Rectal smooth muscle tissue (tissue), 1 donor: ENCODE data around the gene SMOC2.

Experiments
- H3K27ac ChIP-seq: one replicate; pipeline ENCODE4 v1.7.0; 2013; ENCODE audit warnings: low read depth, low read length, inconsistent platforms
- H3K27me3 ChIP-seq: one replicate; pipeline ENCODE4 v1.7.0; 2013; ENCODE audit warnings: low read length; ENCODE audit not compliant: control insufficient read depth, insufficient read depth
- H3K36me3 ChIP-seq: one replicate; pipeline ENCODE4 v1.7.0; 2013; ENCODE audit warnings: low read length; ENCODE audit not compliant: control insufficient read depth, insufficient read depth
- H3K4me1 ChIP-seq: one replicate; pipeline ENCODE4 v1.7.0; 2013; ENCODE audit warnings: low read length; ENCODE audit not compliant: control insufficient read depth, insufficient read depth
- H3K4me3 ChIP-seq: one replicate; pipeline ENCODE4 v1.7.0; 2013; ENCODE audit warnings: low read length
- H3K9ac ChIP-seq: one replicate; pipeline ENCODE4 v1.7.0; 2013; ENCODE audit warnings: low read length

Gene SMOC2

GRCh38 chr6:168627506-168628175 is 186.7 kb downstream of the SMOC2 start:
- Histone ChIP-seq H3K4me3 (no peak overlapping the region), H3K9ac (no peak overlapping the region), H3K27ac (no peak overlapping the region), H3K36me3 (no peaks in the 10 kb centered on the region), H3K4me1 (peaks cover 13% of the 10 kb centered on the region), H3K27me3 (no peaks in the 10 kb centered on the region)

- H3K4me1 ChIP-seq = peaks cover 13% of the 10 kb centered on the region
- no peak overlapping the region for H3K9ac ChIP-seq
- H3K36me3 ChIP-seq = no peaks in the 10 kb centered on the region
- H3K27me3 ChIP-seq = no peaks in the 10 kb centered on the region
- no peak overlapping the region for H3K4me3 ChIP-seq
- H3K27ac ChIP-seq = no peak overlapping the region
Observed at GRCh38 chr6:168628176-168628553, 187.2 kb downstream of the SMOC2 start.

GRCh38 chr6:168628732-168629245 is 187.8 kb downstream of the SMOC2 start:
- Histone ChIP-seq H3K27ac (no peak overlapping the region), H3K36me3 (no peaks in the 10 kb centered on the region), H3K9ac (no peak overlapping the region), H3K4me1 (peaks cover 13% of the 10 kb centered on the region), H3K4me3 (no peak overlapping the region), H3K27me3 (no peaks in the 10 kb centered on the region)

GRCh38 chr6:168631564-168631963 is 190.6 kb downstream of the SMOC2 start:
- no peaks in the 10 kb centered on the region for H3K36me3 ChIP-seq
- H3K9ac ChIP-seq = no peak overlapping the region
- no peak overlapping the region for H3K27ac ChIP-seq
- H3K27me3 ChIP-seq = no peaks in the 10 kb centered on the region
- peaks cover 28% of the 10 kb centered on the region for H3K4me1 ChIP-seq
- H3K4me3 ChIP-seq = no peak overlapping the region

- peaks cover 27% of the 10 kb centered on the region for H3K4me1 ChIP-seq
- H3K9ac ChIP-seq = no peak overlapping the region
- H3K4me3 ChIP-seq = no peak overlapping the region
- H3K27ac ChIP-seq = no peak overlapping the region
- no peaks in the 10 kb centered on the region for H3K27me3 ChIP-seq
- no peaks in the 10 kb centered on the region for H3K36me3 ChIP-seq
Observed at GRCh38 chr6:168632694-168633093, 191.7 kb downstream of the SMOC2 start.

GRCh38 chr6:168634541-168635328 is 193.8 kb downstream of the SMOC2 start:
- Histone ChIP-seq H3K36me3 (no peaks in the 10 kb centered on the region), H3K4me3 (no peak overlapping the region), H3K4me1 (peaks cover 22% of the 10 kb centered on the region), H3K27ac (no peak overlapping the region), H3K9ac (no peak overlapping the region), H3K27me3 (no peaks in the 10 kb centered on the region)

GRCh38 chr6:168636147-168637004 is 195.4 kb downstream of the SMOC2 start:
- no peak overlapping the region for H3K4me3 ChIP-seq
- H3K36me3 ChIP-seq = no peaks in the 10 kb centered on the region
- no peaks in the 10 kb centered on the region for H3K27me3 ChIP-seq
- H3K27ac ChIP-seq = no peak overlapping the region
- peaks cover 25% of the 10 kb centered on the region for H3K4me1 ChIP-seq
- H3K9ac ChIP-seq = no peak overlapping the region

GRCh38 chr6:168637834-168638233 is 196.8 kb downstream of the SMOC2 start:
- Histone ChIP-seq H3K27me3 (no peaks in the 10 kb centered on the region), H3K27ac (no peak overlapping the region), H3K4me1 (peaks cover 25% of the 10 kb centered on the region), H3K9ac (no peak overlapping the region), H3K4me3 (no peak overlapping the region), H3K36me3 (no peaks in the 10 kb centered on the region)

GRCh38 chr6:168638468-168639271 is 197.7 kb downstream of the SMOC2 start:
- H3K27me3 ChIP-seq = no peaks in the 10 kb centered on the region
- no peak overlapping the region for H3K4me3 ChIP-seq
- no peak overlapping the region for H3K27ac ChIP-seq
- no peaks in the 10 kb centered on the region for H3K36me3 ChIP-seq
- peaks cover 25% of the 10 kb centered on the region for H3K4me1 ChIP-seq
- no peak overlapping the region for H3K9ac ChIP-seq

GRCh38 chr6:168640181-168640580 is 199.2 kb downstream of the SMOC2 start:
- Histone ChIP-seq H3K4me3 (no peak overlapping the region), H3K27ac (no peak overlapping the region), H3K4me1 (peaks cover 15% of the 10 kb centered on the region), H3K36me3 (no peaks in the 10 kb centered on the region), H3K9ac (no peak overlapping the region), H3K27me3 (no peaks in the 10 kb centered on the region)

- no peaks in the 10 kb centered on the region for H3K36me3 ChIP-seq
- peaks cover 13% of the 10 kb centered on the region for H3K4me1 ChIP-seq
- no peaks in the 10 kb centered on the region for H3K27me3 ChIP-seq
- H3K9ac ChIP-seq = no peak overlapping the region
- H3K27ac ChIP-seq = no peak overlapping the region
- H3K4me3 ChIP-seq = no peak overlapping the region
Observed at GRCh38 chr6:168640768-168641167, 199.8 kb downstream of the SMOC2 start.
